HepG2 (cell line): ENCODE measurements around the gene CDC20. TPM values are rescaled to one million over a fixed set of nuclear protein-coding genes. Genes with fewer than 3 reads are reported as not detected.

Experiments used
- ATF1 ChIP-seq: IDR thresholded peaks from 2 replicates; pipeline ENCODE4 v1.6.1; 2016; ENCODE audit warnings: mild to moderate bottlenecking, control low read depth
- CCAR2 ChIP-seq: fragments of 200-400 bp; formaldehyde crosslinking; optimal IDR thresholded peaks from 2 replicates; pipeline ENCODE3; 2018; ENCODE audit warnings: low read depth, mild to moderate bottlenecking, low read length, moderate library complexity
- FOSL1 ChIP-seq: sonication (generic); formaldehyde crosslinking; IDR thresholded peaks from 2 replicates; pipeline ENCODE4 v1.9.0; 2021; ENCODE audit warnings: missing genetic modification reagents, borderline replicate concordance
- FOXA3 ChIP-seq: IDR thresholded peaks from 2 replicates; pipeline ENCODE4 v1.6.1; 2016; ENCODE audit warnings: missing genetic modification reagents, missing compliant biosample characterization
- HDAC2 ChIP-seq: sonication (generic); formaldehyde crosslinking; IDR thresholded peaks from 2 replicates; pipeline ENCODE4 v1.4.0; 2020; ENCODE audit warnings: missing genetic modification reagents
- MAFF ChIP-seq: IDR thresholded peaks from 2 replicates; pipeline ENCODE4 v1.6.1; 2011; ENCODE audit warnings: low read depth, low read length, improper control_type of control experiment
- SIN3B ChIP-seq: fragments of 150-350 bp; IDR thresholded peaks from 2 replicates; pipeline ENCODE4 v1.6.1; 2014; ENCODE audit warnings: low read length
- SP4 ChIP-seq: sonication (generic); formaldehyde crosslinking; IDR thresholded peaks from 2 replicates; pipeline ENCODE4 v1.8.1; 2023; ENCODE audit warnings: mild to moderate bottlenecking, missing genetic modification reagents
- SPEN ChIP-seq: sonication (generic); formaldehyde crosslinking; IDR thresholded peaks from 2 replicates; pipeline ENCODE4 v1.5.1; 2020; ENCODE audit warnings: low read depth, mild to moderate bottlenecking, missing genetic modification reagents
- STAT5B ChIP-seq: sonication (generic); formaldehyde crosslinking; IDR thresholded peaks from 2 replicates; pipeline ENCODE4 v1.4.0; 2020; ENCODE audit warnings: missing genetic modification reagents
- ZFP36L1 ChIP-seq: sonication (generic); formaldehyde crosslinking; IDR thresholded peaks from 2 replicates; pipeline ENCODE4 v1.8.0; 2022; ENCODE audit warnings: mild to moderate bottlenecking, missing genetic modification reagents, moderate library complexity
- ZMYM4 ChIP-seq: sonication (generic); formaldehyde crosslinking; IDR thresholded peaks from 2 replicates; pipeline ENCODE4 v1.8.1; 2023; ENCODE audit warnings: mild to moderate bottlenecking, missing genetic modification reagents
- ZNF136 ChIP-seq: sonication (generic); formaldehyde crosslinking; IDR thresholded peaks from 2 replicates; pipeline ENCODE4 v1.8.1; 2022; ENCODE audit warnings: low read depth, mild to moderate bottlenecking, moderate library complexity, missing genetic modification reagents
- ZNF562 ChIP-seq: sonication (generic); formaldehyde crosslinking; IDR thresholded peaks from 2 replicates; pipeline ENCODE4 v1.8.0; 2022; ENCODE audit warnings: missing genetic modification reagents, borderline replicate concordance
- ZNF674 ChIP-seq: sonication (generic); formaldehyde crosslinking; IDR thresholded peaks from 2 replicates; pipeline ENCODE4 v1.5.0; 2020; ENCODE audit warnings: low read depth, mild to moderate bottlenecking, missing genetic modification reagents
- ZNF879 ChIP-seq: sonication (generic); formaldehyde crosslinking; IDR thresholded peaks from 2 replicates; pipeline ENCODE4 v1.8.1; 2023; ENCODE audit warnings: missing genetic modification reagents
- polyA plus RNA-seq, 8 experiments: library from polyadenylated mRNA; depleted of rRNA in 3 of 8; stranded (reverse) in 7 of 8; unstranded in 1 of 8; fragments of >200 nt; fragmentation: Illumina TruSeq in 4 of 8; extraction: Trizol in 4 of 8; gene quantifications; 2 replicates each; pipeline versions ENCODE4 v1.2.1 to v1.2.3, GENCODE V29; 2011 to 2016; ENCODE audit warnings: low read depth in 4 of 8, missing spikeins in 1 of 8, mixed read lengths in 1 of 8; ENCODE audit not compliant: insufficient read depth in 1 of 8
- total RNA-seq, 5 experiments: library from RNA; depleted of rRNA; stranded (reverse); fragments of >200 nt; fragmentation: Illumina TruSeq; extraction: Trizol; gene quantifications; 2 replicates each; pipeline ENCODE4 v1.2.3, GENCODE V29; 2016; ENCODE audit warnings: low read depth in 1 of 5
- TF ChIP-seq, protein P1 (sequence below): sonication (generic); formaldehyde crosslinking; IDR thresholded peaks from 2 replicates; pipeline ENCODE4 v1.4.0; 2020; ENCODE audit warnings: missing genetic modification reagents
- TF ChIP-seq, protein P2 (sequence below): sonication (generic); formaldehyde crosslinking; IDR thresholded peaks from 2 replicates; pipeline ENCODE4 v1.4.0; 2020; ENCODE audit warnings: missing genetic modification reagents, mild to moderate bottlenecking, borderline replicate concordance
- TF ChIP-seq, protein P3 (sequence below), 2 experiments: fragments of 450-650 bp in 1 of 2; sonication (generic) in 1 of 2; formaldehyde crosslinking; IDR thresholded peaks; 2 replicates each; pipeline versions ENCODE4 v1.5.0 to v1.8.0; 2020 to 2022; ENCODE audit warnings: mild to moderate bottlenecking in 1 of 2, missing genetic modification reagents in 1 of 2
- TF ChIP-seq, protein P4 (sequence below): sonication (generic); formaldehyde crosslinking; IDR thresholded peaks from 2 replicates; pipeline ENCODE4 v1.5.1; 2020; ENCODE audit warnings: missing genetic modification reagents, mild to moderate bottlenecking, borderline replicate concordance

CDC20 gene
- total and polyA plus RNA-seq, 2 of the 13 experiments (the other 11 are each of a cell fraction or from before 2014, with no cell fraction given) = 57.9 to 90.0 TPM

DNA sequence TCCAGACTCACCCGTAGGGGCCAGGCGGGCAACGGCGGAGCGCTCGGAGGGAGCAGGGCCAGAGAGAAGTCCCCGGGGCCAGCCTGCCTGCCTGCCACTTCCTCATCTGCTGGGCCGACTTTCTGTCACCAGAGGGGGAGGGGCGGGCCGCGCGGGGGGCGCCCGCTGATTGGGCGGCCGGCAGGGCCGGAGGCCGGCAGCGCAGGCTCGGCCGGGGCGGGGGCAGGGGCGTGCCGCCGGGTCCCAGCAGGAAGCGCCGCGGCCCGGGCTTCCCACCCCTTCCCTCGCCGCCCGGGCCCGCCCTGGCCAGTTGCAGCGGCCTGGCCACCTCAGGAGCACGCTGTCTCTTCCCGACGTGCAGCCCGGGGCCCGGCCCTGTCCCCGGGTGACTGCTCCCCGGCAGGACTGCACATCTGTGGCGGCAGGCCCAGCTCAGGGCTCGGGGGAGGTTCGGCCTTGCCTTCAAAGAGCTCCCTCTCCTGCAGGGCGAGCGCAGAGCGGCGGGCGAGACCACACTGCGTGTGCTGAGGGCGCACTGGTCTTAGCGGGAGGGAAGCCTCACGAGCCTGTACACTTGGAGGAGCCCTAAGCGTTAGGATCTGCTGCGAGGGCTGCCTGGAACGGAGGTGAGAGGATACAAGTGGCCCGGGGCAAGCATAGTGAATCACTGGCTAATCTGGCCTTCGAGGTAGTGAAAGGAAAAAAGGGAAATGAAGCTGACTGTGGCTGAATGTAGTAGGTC lies 9.3 kb downstream of the CDC20 start, which contains the start of gene ELOVL1 (continued):
- TF ChIP-seq, protein P1, sequence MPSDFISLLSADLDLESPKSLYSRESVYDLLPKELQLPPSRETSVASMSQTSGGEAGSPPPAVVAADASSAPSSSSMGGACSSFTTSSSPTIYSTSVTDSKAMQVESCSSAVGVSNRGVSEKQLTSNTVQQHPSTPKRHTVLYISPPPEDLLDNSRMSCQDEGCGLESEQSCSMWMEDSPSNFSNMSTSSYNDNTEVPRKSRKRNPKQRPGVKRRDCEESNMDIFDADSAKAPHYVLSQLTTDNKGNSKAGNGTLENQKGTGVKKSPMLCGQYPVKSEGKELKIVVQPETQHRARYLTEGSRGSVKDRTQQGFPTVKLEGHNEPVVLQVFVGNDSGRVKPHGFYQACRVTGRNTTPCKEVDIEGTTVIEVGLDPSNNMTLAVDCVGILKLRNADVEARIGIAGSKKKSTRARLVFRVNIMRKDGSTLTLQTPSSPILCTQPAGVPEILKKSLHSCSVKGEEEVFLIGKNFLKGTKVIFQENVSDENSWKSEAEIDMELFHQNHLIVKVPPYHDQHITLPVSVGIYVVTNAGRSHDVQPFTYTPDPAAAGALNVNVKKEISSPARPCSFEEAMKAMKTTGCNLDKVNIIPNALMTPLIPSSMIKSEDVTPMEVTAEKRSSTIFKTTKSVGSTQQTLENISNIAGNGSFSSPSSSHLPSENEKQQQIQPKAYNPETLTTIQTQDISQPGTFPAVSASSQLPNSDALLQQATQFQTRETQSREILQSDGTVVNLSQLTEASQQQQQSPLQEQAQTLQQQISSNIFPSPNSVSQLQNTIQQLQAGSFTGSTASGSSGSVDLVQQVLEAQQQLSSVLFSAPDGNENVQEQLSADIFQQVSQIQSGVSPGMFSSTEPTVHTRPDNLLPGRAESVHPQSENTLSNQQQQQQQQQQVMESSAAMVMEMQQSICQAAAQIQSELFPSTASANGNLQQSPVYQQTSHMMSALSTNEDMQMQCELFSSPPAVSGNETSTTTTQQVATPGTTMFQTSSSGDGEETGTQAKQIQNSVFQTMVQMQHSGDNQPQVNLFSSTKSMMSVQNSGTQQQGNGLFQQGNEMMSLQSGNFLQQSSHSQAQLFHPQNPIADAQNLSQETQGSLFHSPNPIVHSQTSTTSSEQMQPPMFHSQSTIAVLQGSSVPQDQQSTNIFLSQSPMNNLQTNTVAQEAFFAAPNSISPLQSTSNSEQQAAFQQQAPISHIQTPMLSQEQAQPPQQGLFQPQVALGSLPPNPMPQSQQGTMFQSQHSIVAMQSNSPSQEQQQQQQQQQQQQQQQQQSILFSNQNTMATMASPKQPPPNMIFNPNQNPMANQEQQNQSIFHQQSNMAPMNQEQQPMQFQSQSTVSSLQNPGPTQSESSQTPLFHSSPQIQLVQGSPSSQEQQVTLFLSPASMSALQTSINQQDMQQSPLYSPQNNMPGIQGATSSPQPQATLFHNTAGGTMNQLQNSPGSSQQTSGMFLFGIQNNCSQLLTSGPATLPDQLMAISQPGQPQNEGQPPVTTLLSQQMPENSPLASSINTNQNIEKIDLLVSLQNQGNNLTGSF = peak; percentile 81
- peak; percentile 63; the same call in 1 of the 2 replicates for TF ChIP-seq ZNF562 (CRISPR knock-in tag)
- TF ChIP-seq, protein P2, sequence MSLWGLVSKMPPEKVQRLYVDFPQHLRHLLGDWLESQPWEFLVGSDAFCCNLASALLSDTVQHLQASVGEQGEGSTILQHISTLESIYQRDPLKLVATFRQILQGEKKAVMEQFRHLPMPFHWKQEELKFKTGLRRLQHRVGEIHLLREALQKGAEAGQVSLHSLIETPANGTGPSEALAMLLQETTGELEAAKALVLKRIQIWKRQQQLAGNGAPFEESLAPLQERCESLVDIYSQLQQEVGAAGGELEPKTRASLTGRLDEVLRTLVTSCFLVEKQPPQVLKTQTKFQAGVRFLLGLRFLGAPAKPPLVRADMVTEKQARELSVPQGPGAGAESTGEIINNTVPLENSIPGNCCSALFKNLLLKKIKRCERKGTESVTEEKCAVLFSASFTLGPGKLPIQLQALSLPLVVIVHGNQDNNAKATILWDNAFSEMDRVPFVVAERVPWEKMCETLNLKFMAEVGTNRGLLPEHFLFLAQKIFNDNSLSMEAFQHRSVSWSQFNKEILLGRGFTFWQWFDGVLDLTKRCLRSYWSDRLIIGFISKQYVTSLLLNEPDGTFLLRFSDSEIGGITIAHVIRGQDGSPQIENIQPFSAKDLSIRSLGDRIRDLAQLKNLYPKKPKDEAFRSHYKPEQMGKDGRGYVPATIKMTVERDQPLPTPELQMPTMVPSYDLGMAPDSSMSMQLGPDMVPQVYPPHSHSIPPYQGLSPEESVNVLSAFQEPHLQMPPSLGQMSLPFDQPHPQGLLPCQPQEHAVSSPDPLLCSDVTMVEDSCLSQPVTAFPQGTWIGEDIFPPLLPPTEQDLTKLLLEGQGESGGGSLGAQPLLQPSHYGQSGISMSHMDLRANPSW (CRISPR knock-in tag) = no peak
- TF ChIP-seq, protein P3, sequence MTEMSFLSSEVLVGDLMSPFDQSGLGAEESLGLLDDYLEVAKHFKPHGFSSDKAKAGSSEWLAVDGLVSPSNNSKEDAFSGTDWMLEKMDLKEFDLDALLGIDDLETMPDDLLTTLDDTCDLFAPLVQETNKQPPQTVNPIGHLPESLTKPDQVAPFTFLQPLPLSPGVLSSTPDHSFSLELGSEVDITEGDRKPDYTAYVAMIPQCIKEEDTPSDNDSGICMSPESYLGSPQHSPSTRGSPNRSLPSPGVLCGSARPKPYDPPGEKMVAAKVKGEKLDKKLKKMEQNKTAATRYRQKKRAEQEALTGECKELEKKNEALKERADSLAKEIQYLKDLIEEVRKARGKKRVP (CRISPR knock-in tag; IDR thresholded peaks at IDR 0.05) = peak in 1 of 2 experiments; percentile 72; a peak in 1 of 4 replicates
- TF ChIP-seq ZNF879 (CRISPR knock-in tag) = peak; percentile 78; the same call in 1 of the 2 replicates
- no peak for TF ChIP-seq CCAR2
- no peak for TF ChIP-seq ATF1 (CRISPR knock-in tag)
- TF ChIP-seq SPEN (CRISPR knock-in tag) = peak; percentile 90
- TF ChIP-seq SP4 (CRISPR knock-in tag) = peak; percentile 58
- peak; percentile 29 for TF ChIP-seq FOXA3 (CRISPR knock-in tag)
- TF ChIP-seq STAT5B (CRISPR knock-in tag) = no peak
- peak; percentile 72; the same call in 1 of the 2 replicates for TF ChIP-seq HDAC2 (CRISPR knock-in tag)
- no peak for TF ChIP-seq ZNF136 (CRISPR knock-in tag)
- no peak for TF ChIP-seq MAFF
- TF ChIP-seq FOSL1 (CRISPR knock-in tag) = no peak
- no peak for TF ChIP-seq ZNF674 (CRISPR knock-in tag)
- TF ChIP-seq ZMYM4 (CRISPR knock-in tag) = no peak; the same call in 1 of the 2 replicates
- TF ChIP-seq, protein P4, sequence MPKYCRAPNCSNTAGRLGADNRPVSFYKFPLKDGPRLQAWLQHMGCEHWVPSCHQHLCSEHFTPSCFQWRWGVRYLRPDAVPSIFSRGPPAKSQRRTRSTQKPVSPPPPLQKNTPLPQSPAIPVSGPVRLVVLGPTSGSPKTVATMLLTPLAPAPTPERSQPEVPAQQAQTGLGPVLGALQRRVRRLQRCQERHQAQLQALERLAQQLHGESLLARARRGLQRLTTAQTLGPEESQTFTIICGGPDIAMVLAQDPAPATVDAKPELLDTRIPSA = no peak
- TF ChIP-seq ZFP36L1 (CRISPR knock-in tag) = 0 out of 2 replicates have a peak, but pooled peaks have one; percentile 54
- TF ChIP-seq SIN3B = 0 out of 2 replicates have a peak, but pooled peaks have one; percentile 11
